GOT3 (cell line): ENCODE measurements around the gene DENND6B.
A peak's percentile ranks its signal among the peaks of the same experiment; 100 is the strongest.
"Not testable (repeated sequence)": the region's sequence is repeated elsewhere in the genome, so short reads cannot be mapped to it uniquely, and the experiment has no call there.

ENCODE experiments used
- DNase-seq: peaks from one replicate; lab custom pipeline; 2025; ENCODE audit warnings: mixed read lengths; lab: John Stamatoyannopoulos, UW

DENND6B gene

GRCh38 chr22:50326956-50327710 lies at the start of gene DENND6B:
Gene DENND6B, minus strand, starts transcription at chr22:50327012. Its CDS starts 24 bp downstream, at chr22:50326988.
- peak; percentile 37 for DNase-seq

GRCh38 chr22:50376085-50376651 lies 49.4 kb upstream of the DENND6B start:
- DNase-seq: no peak

- DNase-seq: no peak
Measured at GRCh38 chr22:50371101-50371648, 44.4 kb upstream of the DENND6B start.

- DNase-seq: no peak
Measured at GRCh38 chr22:50367778-50368500, 41.1 kb upstream of the DENND6B start.

- not testable (repeated sequence) for DNase-seq
Measured at GRCh38 chr22:50363803-50364194, 37.0 kb upstream of the DENND6B start.

GRCh38 chr22:50363166-50363802 lies 36.5 kb upstream of the DENND6B start:
- no peak for DNase-seq

- DNase-seq: no peak
Measured at GRCh38 chr22:50361688-50362087, 34.9 kb upstream of the DENND6B start.

- no peak for DNase-seq
Measured at GRCh38 chr22:50361222-50361621, 34.4 kb upstream of the DENND6B start.

GRCh38 chr22:50360578-50360977 lies 33.8 kb upstream of the DENND6B start:
- DNase-seq: no peak

GRCh38 chr22:50357756-50358155 lies 30.9 kb upstream of the DENND6B start:
- no peak for DNase-seq

- DNase-seq: no peak
Measured at GRCh38 chr22:50357222-50357621, 30.4 kb upstream of the DENND6B start.

GRCh38 chr22:50356186-50356585 lies 29.4 kb upstream of the DENND6B start:
- no peak for DNase-seq

- DNase-seq: no peak
Measured at GRCh38 chr22:50348058-50348457, 21.2 kb upstream of the DENND6B start.

GRCh38 chr22:50347157-50347556 lies 20.3 kb upstream of the DENND6B start:
- DNase-seq: no peak

GRCh38 chr22:50346470-50346869 lies 19.7 kb upstream of the DENND6B start:
- DNase-seq: no peak

- no peak for DNase-seq
Measured at GRCh38 chr22:50343541-50343935, 16.7 kb upstream of the DENND6B start.

- peak; percentile 40 for DNase-seq
Measured at GRCh38 chr22:50342651-50343540, 16.1 kb upstream of the DENND6B start, which contains the start of gene PPP6R2. Gene PPP6R2, plus strand, starts transcription at chr22:50343327. Its CDS starts 50,582 bp downstream, at chr22:50393909.

GRCh38 chr22:50341977-50342650 lies 15.3 kb upstream of the DENND6B start:
- peak; percentile 65 for DNase-seq

GRCh38 chr22:50339945-50340879 lies 13.4 kb upstream of the DENND6B start:
- DNase-seq: no peak
